ENCODE data around the gene ST3GAL4. TPM values are rescaled to one million over a fixed set of nuclear protein-coding genes. Genes with fewer than 3 reads are reported as not detected.

The ST3GAL4 gene
- polyA plus RNA-seq, 6 donors from 2014 or later: 0.32 to 1.3 (median 1.2) TPM; not detected in 3

DNA sequence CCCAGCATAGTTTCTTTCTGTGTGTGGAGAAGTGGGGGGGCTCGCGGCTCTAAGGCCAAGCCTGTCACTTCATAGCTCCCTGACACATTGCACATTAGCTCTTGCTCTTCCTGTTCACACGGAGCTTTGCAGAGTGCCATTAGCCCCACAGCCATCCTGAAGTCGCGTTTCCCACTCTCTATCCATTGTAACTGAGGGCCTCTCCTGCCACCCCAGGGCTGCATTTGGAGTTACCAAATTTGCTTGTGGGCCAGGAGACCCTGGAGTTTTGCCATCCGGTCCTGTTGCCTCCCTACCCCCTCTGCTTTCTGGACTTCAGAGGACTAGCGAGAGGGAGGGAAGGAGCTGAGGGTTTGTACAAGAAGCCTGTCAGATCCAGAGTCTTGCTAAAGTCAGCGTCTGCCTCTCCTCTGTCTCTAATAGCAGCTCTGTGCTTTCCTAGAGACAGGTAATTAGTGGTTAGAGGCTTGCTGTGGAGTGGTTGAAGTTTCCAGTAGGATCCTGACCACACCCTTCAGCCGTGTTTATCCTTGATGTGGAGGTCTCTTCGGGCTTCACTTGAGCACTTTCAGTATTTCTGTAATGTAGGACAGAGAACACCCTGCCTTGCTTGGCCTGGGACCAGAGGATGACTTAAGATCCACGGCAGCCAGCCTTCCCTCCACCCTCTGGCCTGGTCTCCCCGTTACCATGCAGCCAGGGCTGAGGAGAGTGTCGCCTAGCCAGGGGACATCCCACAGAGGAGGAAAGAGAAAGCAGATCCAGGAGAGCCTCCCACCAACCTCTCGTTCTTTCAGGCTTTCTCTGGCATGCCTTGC, 37.5 kb upstream of the ST3GAL4 start:
- Mint-ChIP-seq H3K36me3 (peaks cover 27 to 29% of the 10 kb centered on the region in 2 donors), H3K9me3 (peaks cover 0 to 3% (median 0%) of the 10 kb centered on the region in 7 donors), H3K4me1 (peaks cover 33 to 56% (median 42%) of the 10 kb centered on the region in 3 donors), H3K27ac (peak overlapping the region in 5 of 6 donors; percentile 11 to 74 (median 62)), H3K4me3 (peak overlapping the region in 4 of 8 donors; percentile 20 to 49 (median 38)), H3K27me3 (no peaks in the 10 kb centered on the region)
- DNase-seq: no peak
- no peak for ATAC-seq (ENCODE audit: low read depth in 2 of 2)

DNA sequence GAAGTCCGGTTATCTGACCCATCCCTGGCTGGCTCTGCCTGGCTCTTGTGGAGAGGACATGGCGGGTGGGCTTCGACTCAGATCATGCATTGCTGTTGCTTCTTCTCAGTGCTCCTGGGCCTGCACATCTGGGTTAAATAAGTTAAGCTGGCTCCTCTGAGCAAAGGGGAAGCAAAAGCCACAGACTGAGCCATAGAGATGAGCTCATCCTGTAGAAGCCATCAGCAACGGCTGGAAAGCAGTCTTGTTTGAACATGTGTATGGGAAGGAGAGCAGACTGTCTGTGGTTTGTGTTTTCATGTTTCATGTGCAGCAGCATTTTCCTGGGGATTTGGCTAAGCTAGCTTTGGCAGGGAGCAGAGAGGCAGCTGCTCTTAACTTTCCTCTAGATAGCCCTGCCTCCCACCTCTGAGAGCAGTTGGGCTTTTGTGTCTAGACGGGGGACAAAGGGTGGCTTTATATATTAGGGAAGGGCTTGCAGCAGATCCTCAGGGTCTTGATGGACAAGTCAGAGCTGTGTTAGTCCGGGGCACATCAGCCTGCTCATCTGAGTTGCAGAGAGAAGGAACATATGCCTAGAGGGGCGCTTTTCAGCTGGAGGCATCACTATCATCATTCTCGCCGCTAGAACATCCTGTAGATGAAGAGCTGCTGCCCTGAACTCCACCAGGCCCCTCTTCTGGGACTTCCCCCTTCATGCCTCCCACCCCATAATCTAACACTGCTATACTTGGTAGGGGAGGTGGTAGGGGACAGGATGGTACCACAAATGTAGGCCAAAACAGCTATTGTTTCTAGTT, 36.7 kb upstream of the ST3GAL4 start:
- ATAC-seq (ENCODE audit: low read depth in 2 of 2) (peak in 1 of 2 donors; percentile 61), DNase-seq (no peak)
- H3K36me3 Mint-ChIP-seq: peaks cover 24 to 29% of the 10 kb centered on the region in 2 donors
- H3K27ac Mint-ChIP-seq: peak overlapping the region in 5 of 6 donors; percentile 9 to 74 (median 62)
- H3K27me3 Mint-ChIP-seq: no peaks in the 10 kb centered on the region
- H3K4me3 Mint-ChIP-seq: peak overlapping the region in 2 of 8 donors; percentile 17 to 49
- H3K9me3 Mint-ChIP-seq: peaks cover 0 to 3% (median 0%) of the 10 kb centered on the region in 7 donors
- H3K4me1 Mint-ChIP-seq: peaks cover 33 to 56% (median 42%) of the 10 kb centered on the region in 3 donors

DNA sequence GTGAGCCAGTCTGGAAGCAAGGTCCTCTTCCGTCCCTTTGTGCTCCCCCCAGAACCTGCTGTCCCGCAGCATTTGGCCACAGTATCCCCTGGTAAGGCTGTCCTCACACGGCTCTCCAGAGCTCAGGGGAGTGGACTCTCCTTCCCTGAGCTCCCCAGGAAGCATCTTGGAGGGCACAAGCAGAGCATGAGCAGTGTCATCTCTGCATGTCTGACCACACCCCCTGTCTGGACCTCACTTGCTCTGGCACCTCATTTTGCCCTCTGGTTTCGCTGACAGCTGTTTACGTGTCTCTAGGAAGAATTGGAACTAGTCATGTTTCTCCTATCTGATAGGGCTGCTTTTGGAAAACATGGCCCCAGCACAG, 36.1 kb upstream of the ST3GAL4 start:
- ATAC-seq (ENCODE audit: low read depth in 2 of 2) (no peak), DNase-seq (no peak)
- Mint-ChIP-seq H3K9me3 (no peaks in the 10 kb centered on the region), H3K36me3 (peaks cover 18 to 25% of the 10 kb centered on the region in 2 donors), H3K4me1 (peaks cover 33 to 51% (median 39%) of the 10 kb centered on the region in 3 donors), H3K27me3 (no peaks in the 10 kb centered on the region), H3K27ac (no peak overlapping the region), H3K4me3 (peak overlapping the region in 1 of 8 donors; percentile 19)

GRCh38 chr11:126322996-126323395, 32.5 kb upstream of the ST3GAL4 start:
- ATAC-seq (ENCODE audit: low read depth in 2 of 2) (no peak), DNase-seq (no peak)
- H3K4me3 Mint-ChIP-seq: no peak overlapping the region
- no peak overlapping the region for H3K27ac Mint-ChIP-seq
- H3K36me3 Mint-ChIP-seq: peaks cover 8 to 19% of the 10 kb centered on the region in 2 donors
- H3K4me1 Mint-ChIP-seq: peaks cover 17 to 48% (median 39%) of the 10 kb centered on the region in 3 donors
- no peaks in the 10 kb centered on the region for H3K27me3 Mint-ChIP-seq
- no peaks in the 10 kb centered on the region for H3K9me3 Mint-ChIP-seq

DNA sequence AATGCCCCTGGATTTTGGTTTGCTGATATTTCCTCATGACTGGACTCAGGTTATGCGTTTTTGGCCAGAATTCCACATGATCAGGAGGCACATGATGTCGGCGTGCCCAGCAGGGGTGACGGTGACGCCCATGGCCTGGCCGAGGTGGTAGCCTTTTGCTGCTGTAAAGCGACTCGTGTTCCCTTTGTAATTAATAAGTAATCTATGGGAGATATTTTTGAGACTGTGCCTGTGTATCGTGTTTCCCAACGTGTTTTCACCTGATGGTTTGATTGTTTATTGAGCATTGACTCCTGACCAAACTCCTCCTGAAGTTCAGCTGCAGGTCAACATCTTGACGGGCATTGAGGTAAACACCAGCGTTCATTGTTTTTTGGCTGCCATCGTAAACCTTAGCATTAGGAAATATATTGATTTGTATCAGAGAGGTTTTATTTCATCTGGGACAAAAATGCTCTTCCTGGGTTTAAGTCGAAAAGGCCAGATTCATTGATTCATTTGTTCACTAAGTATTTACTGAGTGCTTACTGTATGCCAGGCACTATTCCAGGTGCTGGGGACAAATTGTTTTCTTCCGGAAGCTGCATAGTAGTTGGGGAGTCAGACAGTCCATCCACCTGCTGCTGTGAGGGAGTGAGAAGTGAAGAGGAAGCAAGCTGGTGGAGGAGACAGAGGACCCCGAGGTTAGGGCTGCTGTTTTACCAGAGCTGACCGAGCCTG, 28.0 kb upstream of the ST3GAL4 start:
- H3K4me3 Mint-ChIP-seq: no peak overlapping the region
- no peak for DNase-seq
- H3K9me3 Mint-ChIP-seq: no peaks in the 10 kb centered on the region
- no peaks in the 10 kb centered on the region for H3K27me3 Mint-ChIP-seq
- peak overlapping the region in 1 of 6 donors; percentile 42 for H3K27ac Mint-ChIP-seq
- peaks cover 2 to 16% of the 10 kb centered on the region in 2 donors for H3K36me3 Mint-ChIP-seq
- no peak for ATAC-seq (ENCODE audit: low read depth in 2 of 2)
- H3K4me1 Mint-ChIP-seq: peaks cover 3 to 19% (median 17%) of the 10 kb centered on the region in 3 donors

GRCh38 chr11:126328001-126328390, 27.5 kb upstream of the ST3GAL4 start:
- no peak for DNase-seq

GRCh38 chr11:126328444-126328843, 27.0 kb upstream of the ST3GAL4 start:
- Mint-ChIP-seq H3K4me1 (peaks cover 3 to 19% (median 17%) of the 10 kb centered on the region in 3 donors), H3K36me3 (peaks cover 7 to 27% of the 10 kb centered on the region in 2 donors), H3K27ac (no peak overlapping the region), H3K9me3 (no peaks in the 10 kb centered on the region), H3K4me3 (no peak overlapping the region), H3K27me3 (no peaks in the 10 kb centered on the region)
- DNase-seq (no peak), ATAC-seq (ENCODE audit: low read depth in 2 of 2) (no peak)

More at GRCh38 chr11:126328001-126328390, 27.5 kb upstream of the ST3GAL4 start:
- Mint-ChIP-seq H3K36me3 (peaks cover 7 to 22% of the 10 kb centered on the region in 2 donors), H3K27ac (no peak overlapping the region), H3K27me3 (no peaks in the 10 kb centered on the region), H3K4me1 (peaks cover 3 to 19% (median 17%) of the 10 kb centered on the region in 3 donors), H3K4me3 (no peak overlapping the region), H3K9me3 (no peaks in the 10 kb centered on the region)
- no peak for ATAC-seq (ENCODE audit: low read depth in 2 of 2)

DNA sequence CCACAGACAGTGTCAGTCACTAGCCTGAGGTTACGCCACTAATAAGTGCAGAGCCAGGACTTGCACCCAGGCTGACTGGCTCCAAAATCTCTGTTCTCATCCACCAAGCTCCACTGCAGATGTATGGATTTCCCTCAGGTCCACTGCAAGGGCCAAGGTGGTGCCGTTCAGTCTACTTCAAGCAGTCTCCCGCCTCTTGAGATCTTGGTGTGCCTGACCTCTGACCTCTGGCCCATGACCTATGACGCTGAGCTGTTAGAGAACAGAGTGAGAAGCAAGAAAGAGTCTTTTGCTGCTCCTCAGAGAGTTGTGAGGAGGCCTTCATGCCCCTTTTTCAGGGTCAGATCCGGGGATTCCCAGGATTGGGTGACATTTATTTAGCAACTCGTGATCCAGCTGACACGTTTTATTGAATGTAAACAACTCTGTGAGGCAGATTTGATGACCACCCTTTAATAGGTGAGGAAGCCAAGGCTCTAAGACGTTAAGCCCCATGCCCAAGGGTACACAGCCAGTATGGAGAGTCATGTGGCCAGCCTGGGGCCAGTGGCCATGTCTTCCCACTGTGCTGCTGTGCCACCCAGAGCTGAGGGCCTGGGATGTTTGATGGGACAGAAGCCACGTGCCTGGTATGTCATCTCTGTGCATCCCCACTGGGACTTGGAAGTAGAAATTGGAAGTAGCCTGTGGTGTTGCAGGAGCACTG, 26.4 kb upstream of the ST3GAL4 start:
- no peaks in the 10 kb centered on the region for H3K9me3 Mint-ChIP-seq
- H3K36me3 Mint-ChIP-seq: peaks cover 13 to 33% of the 10 kb centered on the region in 2 donors
- H3K27ac Mint-ChIP-seq: no peak overlapping the region
- H3K27me3 Mint-ChIP-seq: no peaks in the 10 kb centered on the region
- H3K4me1 Mint-ChIP-seq: peaks cover 3 to 19% (median 17%) of the 10 kb centered on the region in 3 donors
- ATAC-seq (ENCODE audit: low read depth in 2 of 2) (no peak), DNase-seq (no peak)
- no peak overlapping the region for H3K4me3 Mint-ChIP-seq

DNA sequence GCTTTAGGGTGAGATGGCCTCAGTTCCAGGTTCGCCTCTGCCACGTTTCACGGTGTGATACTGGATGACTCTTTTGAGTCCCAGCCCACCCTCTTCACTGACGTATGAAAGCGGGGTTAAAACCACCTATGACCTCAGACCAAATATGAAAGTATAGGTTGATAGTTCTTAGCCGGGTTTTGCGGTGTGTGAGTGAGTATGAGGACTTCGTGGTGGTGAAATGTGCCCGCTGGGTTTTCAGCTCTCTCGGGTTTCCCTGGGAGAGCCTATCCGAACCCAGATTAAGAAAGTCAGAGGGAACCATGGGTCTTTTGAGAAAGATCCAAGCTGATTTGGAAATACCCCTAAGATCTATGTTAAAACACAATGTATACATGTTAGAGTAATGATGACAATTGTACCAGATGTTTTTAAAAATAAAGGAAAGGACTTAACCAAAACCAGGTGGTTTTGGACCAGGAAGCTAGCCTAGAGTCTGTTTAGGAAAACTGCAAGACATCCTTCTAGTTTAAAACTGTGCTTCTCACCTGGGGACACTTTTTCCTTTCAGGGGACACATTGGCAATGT, 25.8 kb upstream of the ST3GAL4 start:
- peaks cover 13 to 36% of the 10 kb centered on the region in 2 donors for H3K36me3 Mint-ChIP-seq
- H3K9me3 Mint-ChIP-seq: no peaks in the 10 kb centered on the region
- H3K27me3 Mint-ChIP-seq: no peaks in the 10 kb centered on the region
- peaks cover 3 to 21% (median 17%) of the 10 kb centered on the region in 3 donors for H3K4me1 Mint-ChIP-seq
- peak overlapping the region in 1 of 6 donors; percentile 69 for H3K27ac Mint-ChIP-seq
- no peak overlapping the region for H3K4me3 Mint-ChIP-seq
- no peak for DNase-seq
- no peak for ATAC-seq (ENCODE audit: low read depth in 2 of 2)

GRCh38 chr11:126331286-126331685, 24.2 kb upstream of the ST3GAL4 start:
- no peak for ATAC-seq (ENCODE audit: low read depth in 2 of 2)
- Mint-ChIP-seq H3K27ac (no peak overlapping the region), H3K9me3 (no peaks in the 10 kb centered on the region), H3K27me3 (no peaks in the 10 kb centered on the region), H3K4me1 (peaks cover 5 to 24% (median 17%) of the 10 kb centered on the region in 3 donors), H3K36me3 (peaks cover 16 to 47% of the 10 kb centered on the region in 2 donors), H3K4me3 (no peak overlapping the region)
- no peak for DNase-seq

DNA sequence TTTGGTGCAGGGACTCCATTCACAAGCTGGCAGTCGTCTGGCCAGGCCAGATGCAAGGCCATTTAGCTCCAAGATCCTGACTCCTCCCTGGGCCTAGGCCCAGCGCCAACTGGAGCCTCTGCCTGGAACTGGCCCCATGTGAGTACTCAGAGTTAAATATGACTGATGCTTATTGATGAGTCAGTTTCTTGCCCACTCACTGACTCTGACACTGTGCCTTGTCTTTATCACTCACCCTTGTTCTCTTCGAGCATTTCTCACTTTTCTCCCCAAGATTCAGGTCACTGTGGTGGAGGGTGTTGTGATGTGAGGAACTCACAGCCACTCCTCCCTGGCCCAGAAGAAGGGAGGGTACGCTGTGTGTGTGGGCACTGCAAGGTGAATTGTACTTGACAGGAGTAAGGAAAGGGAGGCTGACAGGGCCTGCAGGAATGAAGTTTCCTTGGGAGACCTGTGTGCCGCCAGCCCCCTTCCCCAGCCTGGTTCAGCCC, 23.2 kb upstream of the ST3GAL4 start:
- H3K27ac Mint-ChIP-seq: no peak overlapping the region
- ATAC-seq (ENCODE audit: low read depth in 2 of 2): no peak
- H3K36me3 Mint-ChIP-seq: peaks cover 17 to 49% of the 10 kb centered on the region in 2 donors
- no peaks in the 10 kb centered on the region for H3K9me3 Mint-ChIP-seq
- peaks cover 6 to 24% (median 16%) of the 10 kb centered on the region in 3 donors for H3K4me1 Mint-ChIP-seq
- DNase-seq: no peak
- H3K4me3 Mint-ChIP-seq: no peak overlapping the region
- no peaks in the 10 kb centered on the region for H3K27me3 Mint-ChIP-seq

- DNase-seq (no peak), ATAC-seq (ENCODE audit: low read depth in 2 of 2) (no peak)
- Mint-ChIP-seq H3K4me3 (no peak overlapping the region), H3K9me3 (no peaks in the 10 kb centered on the region), H3K27ac (peak overlapping the region in 1 of 6 donors; percentile 5), H3K4me1 (peaks cover 6 to 15% (median 9%) of the 10 kb centered on the region in 3 donors), H3K36me3 (peaks cover 17 to 41% of the 10 kb centered on the region in 2 donors), H3K27me3 (no peaks in the 10 kb centered on the region)
Observed at GRCh38 chr11:126333142-126333541, 22.3 kb upstream of the ST3GAL4 start.
